NCI-H2081 treated with DMSO at 0.1 percent for 48 hours (cell line): ENCODE data around the gene CUL1.

Experiments
- DNase-seq: peaks from one replicate; lab custom pipeline; 2025; lab: John Stamatoyannopoulos, UW

The CUL1 gene

GRCh38 chr7:148804343-148805235 lies 105.9 kb downstream of the CUL1 start:
- DNase-seq: no peak

GRCh38 chr7:148806187-148806586 lies 107.5 kb downstream of the CUL1 start:
- DNase-seq: no peak

GRCh38 chr7:148807436-148807835 lies 108.7 kb downstream of the CUL1 start:
- DNase-seq: no peak

GRCh38 chr7:148809856-148810255 lies 111.2 kb downstream of the CUL1 start:
- DNase-seq: no peak

- no peak for DNase-seq
Measured at GRCh38 chr7:148811892-148812291, 113.2 kb downstream of the CUL1 start.

GRCh38 chr7:148813890-148814289 lies 115.2 kb downstream of the CUL1 start:
- no peak for DNase-seq

- DNase-seq: no peak
Measured at GRCh38 chr7:148814922-148815559, 116.3 kb downstream of the CUL1 start.

GRCh38 chr7:148815612-148816011 lies 116.9 kb downstream of the CUL1 start:
- DNase-seq: peak; percentile 26

GRCh38 chr7:148819697-148820360 lies 121.1 kb downstream of the CUL1 start:
- no peak for DNase-seq

- DNase-seq: no peak
Measured at GRCh38 chr7:148821422-148821821, 122.7 kb downstream of the CUL1 start.

GRCh38 chr7:148824864-148825263 lies 126.2 kb downstream of the CUL1 start:
- DNase-seq: no peak

- DNase-seq: no peak
Measured at GRCh38 chr7:148825338-148825737, 126.6 kb downstream of the CUL1 start.

- DNase-seq: no peak
Measured at GRCh38 chr7:148828965-148829364, 130.3 kb downstream of the CUL1 start.

- DNase-seq: no peak
Measured at GRCh38 chr7:148830897-148831692, 132.4 kb downstream of the CUL1 start.

- DNase-seq: no peak
Measured at GRCh38 chr7:148831782-148832181, 133.1 kb downstream of the CUL1 start.

- no peak for DNase-seq
Measured at GRCh38 chr7:148834605-148835004, 135.9 kb downstream of the CUL1 start.

- DNase-seq: no peak
Measured at GRCh38 chr7:148835854-148836253, 137.2 kb downstream of the CUL1 start.

- no peak for DNase-seq
Measured at GRCh38 chr7:148838905-148839304, 140.2 kb downstream of the CUL1 start.

GRCh38 chr7:148847815-148848734 lies 149.4 kb downstream of the CUL1 start:
- DNase-seq: no peak

- no peak for DNase-seq
Measured at GRCh38 chr7:148849393-148850098, 150.8 kb downstream of the CUL1 start.
